Measurements from ENCODE around the gene NDUFAF3. TPM values are rescaled to one million over a fixed set of nuclear protein-coding genes. Genes with fewer than 3 reads are reported as not detected.

Gene NDUFAF3
- total RNA-seq, 1 experiment from 2014 or later, result 40.7 TPM

- H2BK20ac ChIP-seq (ENCODE audit: low read depth, low read length, poor library complexity, severe bottlenecking), result no peak overlapping the region
- no peak overlapping the region for H4K5ac ChIP-seq (ENCODE audit: insufficient read length, low read depth, low read length)
- no peak overlapping the region for H2BK12ac ChIP-seq (ENCODE audit: insufficient read length, low read depth, low read length)
- no peak overlapping the region for H3K9ac ChIP-seq (ENCODE audit: extremely low read depth, insufficient read length, low read length)
- H2BK120ac ChIP-seq (ENCODE audit: low read depth, low read length, poor library complexity, severe bottlenecking), result no peak overlapping the region
- no peaks in the 10 kb centered on the region for H3K79me1 ChIP-seq (ENCODE audit: insufficient read depth, low read depth, low read length, poor library complexity, severe bottlenecking)
- H2AK5ac ChIP-seq (ENCODE audit: insufficient read length, low read length), result no peak overlapping the region
- WGBS (ENCODE audit: extremely low coverage, insufficient read length, low lambda C conversion rate), result no CpG with 5 or more reads among the region's 16 CpGs
- H3K14ac ChIP-seq (ENCODE audit: insufficient read depth, low read length), result no peak overlapping the region
- H3K18ac ChIP-seq (ENCODE audit: insufficient read length, low read depth, low read length), result no peak overlapping the region
- H3K56ac ChIP-seq (ENCODE audit: insufficient read length, low read depth, low read length), result no peak overlapping the region
- H3K36me3 Mint-ChIP-seq (ENCODE audit: insufficient read depth in 1 of 3, low read depth in 3 of 3), result peaks cover 0 to 21% (median 15%) of the 10 kb centered on the region in 3 experiments; a peak in 6 of 7 replicates
- TF ChIP-seq CTCF (conservative IDR thresholded peaks at IDR 0.05), result no peak
- no peaks in the 10 kb centered on the region for H3K9me3 ChIP-seq (ENCODE audit: control insufficient read depth, low read depth, low read length)
- H2BK15ac ChIP-seq (ENCODE audit: low read depth, low read length), result no peak overlapping the region
- no peak overlapping the region for H3T11ph ChIP-seq (ENCODE audit: low read length)
- H3K27me3 Mint-ChIP-seq (ENCODE audit: low read depth), result no peaks in the 10 kb centered on the region; the same call in 1 of the 2 replicates
- H3K23me2 ChIP-seq (ENCODE audit: insufficient read length, low read depth, low read length, poor library complexity, severe bottlenecking), result peaks cover 13% of the 10 kb centered on the region
- peaks cover 22 to 23% of the 10 kb centered on the region in 2 experiments for H3K4me1 Mint-ChIP-seq
- no peak for DNase-seq
- H3K4me1 ChIP-seq (ENCODE audit: insufficient read depth, low read length), result no peaks in the 10 kb centered on the region; the same call in 1 of the 2 replicates
- no peak overlapping the region for H4K8ac ChIP-seq (replicated peaks; ENCODE audit: insufficient read length, low read depth, low read length)
- no peak overlapping the region for H3K27ac ChIP-seq (ENCODE audit: insufficient read length, low read depth, low read length)
- no peak overlapping the region for H2BK5ac ChIP-seq (ENCODE audit: insufficient read length, low read length)
- H3K4me2 ChIP-seq (ENCODE audit: insufficient read depth, insufficient read length, low read length), result no peak overlapping the region
- H3K4me3 Mint-ChIP-seq, result no peak overlapping the region
- H3K23ac ChIP-seq (ENCODE audit: insufficient read length, low read depth, low read length), result no peak overlapping the region
- no peak overlapping the region for H4K91ac ChIP-seq (ENCODE audit: insufficient read length, low read depth, low read length)
- no peak overlapping the region for H3K4ac ChIP-seq (ENCODE audit: low read depth, low read length)
- no peak overlapping the region for H3K27ac Mint-ChIP-seq
- peaks cover 10% of the 10 kb centered on the region; the same call in 1 of the 2 replicates for H3K79me2 ChIP-seq (ENCODE audit: insufficient read depth, low read length)
- no peaks in the 10 kb centered on the region; a peak in 1 of 5 replicates for H3K9me3 Mint-ChIP-seq
- H3K27me3 ChIP-seq (ENCODE audit: insufficient read depth, low read length), result no peaks in the 10 kb centered on the region
- no peaks in the 10 kb centered on the region for H4K20me1 ChIP-seq (ENCODE audit: control insufficient read depth, insufficient read depth, insufficient read length)
- H2AFZ ChIP-seq (ENCODE audit: low read length), result no peak overlapping the region
These were observed 17.3 kb upstream of the NDUFAF3 start for GRCh38 chr3:49004352-49005302.

Measured in H9 (cell line).